Epithelial cell of esophagus (primary cell): ENCODE data around the gene STAT5A.

Source experiments
- DNase-seq: peaks from one replicate; pipeline ENCODE4 v3.0.0; 2010; ENCODE audit warnings: low read depth
- H3K4me3 ChIP-seq: 2 replicates; pipeline ENCODE4 v1.5.1; 2011; ENCODE audit warnings: mild to moderate bottlenecking, low read length, control low read depth
- CTCF ChIP-seq: IDR thresholded peaks from 2 replicates; pipeline ENCODE4 v1.5.1; 2011; ENCODE audit warnings: low read depth, mild to moderate bottlenecking, low read length, control low read depth, inconsistent platforms; ENCODE audit not compliant: insufficient read depth; ENCODE audit errors: missing control alignments

STAT5A gene

GRCh38 chr17:42247734-42248133 is 40.6 kb upstream of the STAT5A start:
- no peak for TF ChIP-seq CTCF
- no peak overlapping the region for H3K4me3 ChIP-seq
- DNase-seq = peak; percentile 83

- DNase-seq = no peak
- TF ChIP-seq CTCF = no peak
- no peak overlapping the region for H3K4me3 ChIP-seq
Observed at GRCh38 chr17:42248351-42249179, 39.7 kb upstream of the STAT5A start.

- H3K4me3 ChIP-seq = no peak overlapping the region
- no peak for DNase-seq
- no peak for TF ChIP-seq CTCF
Observed at GRCh38 chr17:42249681-42250446, 38.4 kb upstream of the STAT5A start.

- no peak overlapping the region for H3K4me3 ChIP-seq
- TF ChIP-seq CTCF = no peak
- no peak for DNase-seq
Observed at GRCh38 chr17:42251115-42251514, 37.2 kb upstream of the STAT5A start.

- no peak overlapping the region for H3K4me3 ChIP-seq
- TF ChIP-seq CTCF = no peak
- DNase-seq = peak; percentile 86
Observed at GRCh38 chr17:42252597-42253550, 35.4 kb upstream of the STAT5A start.

GRCh38 chr17:42253578-42253977 is 34.7 kb upstream of the STAT5A start:
- H3K4me3 ChIP-seq = no peak overlapping the region
- DNase-seq = no peak
- TF ChIP-seq CTCF = no peak
